GM18907 (cell line): ENCODE results near the gene DNM1.
"Not testable (repeated sequence)": the region's sequence is repeated elsewhere in the genome, so short reads cannot be mapped to it uniquely, and the experiment has no call there.

Experiments used
- ATAC-seq: cut with Tn5 transposase; IDR thresholded peaks from one replicate; pipeline ENCODE4 v1.9.1; 2021; ENCODE audit warnings: mild to moderate bottlenecking, moderate library complexity; ENCODE audit not compliant: unreplicated experiment

Gene DNM1

GRCh38 chr9:128222880-128223670, 19.9 kb downstream of the DNM1 start:
- no peak for ATAC-seq

DNA sequence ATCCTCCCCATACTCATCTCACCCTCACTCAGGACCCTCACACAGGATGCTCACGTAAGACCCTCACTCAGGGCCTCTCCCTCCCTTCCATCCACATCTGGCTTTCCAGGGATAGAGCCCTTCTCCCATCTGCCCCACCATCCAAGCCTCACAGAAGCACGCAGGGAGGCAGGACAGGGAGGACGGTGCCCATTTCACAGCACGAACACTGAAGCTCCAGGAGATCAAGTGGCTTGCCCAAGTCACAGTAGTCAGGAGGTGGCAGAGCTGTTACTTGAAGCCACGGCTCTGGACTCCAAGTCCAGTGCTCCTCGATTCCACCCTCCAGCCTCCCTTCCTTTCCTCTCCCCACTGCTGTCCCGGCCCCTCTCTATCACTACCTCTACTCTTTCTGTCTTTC, 21.7 kb downstream of the DNM1 start:
- ATAC-seq: no peak

DNA sequence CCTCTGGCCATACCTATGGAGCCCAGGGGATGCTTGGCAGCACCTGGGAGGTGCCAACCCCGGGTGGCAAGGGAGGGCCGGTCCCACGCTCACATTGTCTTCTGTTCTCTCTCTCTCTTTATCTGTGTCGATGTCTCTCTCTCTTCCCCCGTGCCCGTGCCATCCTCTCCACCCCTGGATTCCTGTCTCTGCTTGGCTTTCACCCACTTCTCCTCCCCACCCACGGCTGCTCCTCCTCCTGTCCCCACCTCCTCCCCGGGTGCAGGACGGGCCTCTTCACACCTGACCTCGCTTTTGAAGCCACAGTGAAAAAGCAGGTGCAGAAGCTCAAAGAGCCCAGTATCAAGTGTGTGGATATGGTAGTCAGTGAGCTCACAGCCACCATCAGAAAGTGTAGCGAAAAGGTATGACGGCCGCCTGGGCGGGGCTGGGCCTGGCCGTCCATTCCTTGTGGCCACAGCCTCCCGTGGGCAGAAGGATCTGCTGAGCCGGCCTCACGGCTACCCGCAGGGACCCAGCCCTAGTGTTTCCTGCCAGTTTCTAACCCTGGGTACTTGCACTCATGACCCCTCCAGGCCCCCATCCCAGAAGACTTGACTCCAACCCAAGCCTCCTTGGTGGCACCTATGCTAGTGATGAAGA, 22.7 kb downstream of the DNM1 start:
- ATAC-seq: no peak

GRCh38 chr9:128226412-128226801, 23.2 kb downstream of the DNM1 start:
- ATAC-seq: no peak

GRCh38 chr9:128230897-128231296, 27.7 kb downstream of the DNM1 start:
- ATAC-seq: not testable (repeated sequence)

- no peak for ATAC-seq
These were observed 28.7 kb downstream of the DNM1 start for GRCh38 chr9:128231638-128232527.

DNA sequence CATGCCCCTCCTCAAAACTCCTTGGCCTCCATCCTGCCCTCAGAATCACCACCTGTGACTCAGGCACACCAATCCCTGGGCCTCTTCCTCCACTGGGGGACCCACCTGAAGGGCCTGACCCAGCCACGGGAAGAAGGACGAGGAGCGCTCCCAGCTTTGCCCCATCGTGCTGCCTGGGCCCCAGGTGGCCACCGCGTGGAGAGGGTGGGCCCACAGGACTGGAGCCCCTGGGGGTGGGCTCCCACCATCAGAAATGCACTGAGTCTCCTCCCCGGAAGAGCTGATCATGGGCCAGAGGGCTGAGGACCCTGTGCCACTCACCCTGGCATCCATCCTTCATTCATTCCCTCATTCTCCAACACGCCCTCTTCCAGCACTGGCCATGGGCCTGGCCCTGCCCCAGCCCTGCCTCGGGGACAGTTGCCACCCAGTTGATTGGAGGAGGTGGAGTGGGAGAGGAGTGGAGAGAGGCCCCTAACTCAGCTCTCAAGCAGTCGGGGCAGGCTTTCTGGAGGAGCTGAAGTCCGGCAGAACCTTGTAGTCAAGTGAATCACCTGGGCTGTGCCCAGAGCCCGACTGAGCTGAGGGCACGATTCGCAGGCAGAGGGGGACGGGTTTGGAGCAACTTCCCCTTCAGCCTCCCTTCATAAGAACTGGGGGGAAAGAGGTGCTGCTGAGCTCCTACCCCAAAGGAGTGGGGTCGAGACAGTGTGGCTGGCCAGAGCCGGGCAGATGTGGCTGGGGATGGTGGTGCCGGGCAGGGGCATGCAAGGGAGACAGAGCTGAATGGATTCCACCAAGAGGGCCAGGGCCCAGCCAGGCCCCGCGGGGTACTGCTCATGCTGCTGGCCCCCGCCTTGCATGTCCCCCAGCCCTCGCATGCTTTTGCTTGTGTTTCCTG, 29.6 kb downstream of the DNM1 start:
- no peak for ATAC-seq

- no peak for ATAC-seq
These were observed 30.7 kb downstream of the DNM1 start for GRCh38 chr9:128233817-128234406.

- no peak for ATAC-seq
These were observed 38.9 kb downstream of the DNM1 start for GRCh38 chr9:128242124-128242523.

- ATAC-seq: no peak
These were observed 39.6 kb downstream of the DNM1 start for GRCh38 chr9:128242828-128243214.

DNA sequence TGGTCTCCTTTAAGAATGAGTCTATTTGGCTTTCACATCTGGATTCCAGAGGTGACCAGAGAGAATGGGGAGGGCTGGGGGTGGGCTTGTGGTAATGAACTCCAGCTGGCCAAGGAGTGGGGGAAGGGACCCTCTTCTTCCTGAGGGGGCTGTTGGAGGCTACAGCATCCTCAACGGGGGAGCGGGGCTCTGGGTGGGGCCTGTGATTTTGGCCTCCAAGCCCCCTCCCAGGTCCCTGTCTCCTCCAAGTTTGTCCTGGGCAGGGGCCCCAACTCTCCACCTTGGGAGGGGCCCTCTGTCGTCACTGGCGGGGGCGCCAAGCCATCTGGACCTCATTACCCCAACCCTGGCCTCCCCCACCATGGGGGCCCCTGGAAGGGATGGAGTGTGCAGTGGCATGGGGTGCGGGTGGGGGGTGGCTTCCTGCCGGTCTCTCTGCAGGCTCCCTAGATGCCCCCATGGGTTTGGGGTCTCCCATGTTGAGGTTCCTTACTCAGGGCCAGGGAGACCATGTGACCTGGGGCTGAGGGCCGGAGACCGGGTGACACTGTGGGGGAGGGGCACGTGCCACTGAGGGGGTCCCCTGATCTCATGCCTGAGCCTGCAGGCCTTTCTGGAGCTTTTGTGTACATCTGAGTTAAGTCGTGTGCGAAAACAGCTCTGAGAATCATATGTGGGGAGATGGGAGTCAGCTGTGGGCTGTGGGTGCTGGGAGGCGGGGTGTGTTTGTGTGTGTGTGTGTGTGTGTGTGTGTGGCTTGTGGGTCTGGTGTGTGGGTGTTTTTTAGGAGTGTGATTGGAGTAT, 40.2 kb downstream of the DNM1 start:
- ATAC-seq: no peak

DNA sequence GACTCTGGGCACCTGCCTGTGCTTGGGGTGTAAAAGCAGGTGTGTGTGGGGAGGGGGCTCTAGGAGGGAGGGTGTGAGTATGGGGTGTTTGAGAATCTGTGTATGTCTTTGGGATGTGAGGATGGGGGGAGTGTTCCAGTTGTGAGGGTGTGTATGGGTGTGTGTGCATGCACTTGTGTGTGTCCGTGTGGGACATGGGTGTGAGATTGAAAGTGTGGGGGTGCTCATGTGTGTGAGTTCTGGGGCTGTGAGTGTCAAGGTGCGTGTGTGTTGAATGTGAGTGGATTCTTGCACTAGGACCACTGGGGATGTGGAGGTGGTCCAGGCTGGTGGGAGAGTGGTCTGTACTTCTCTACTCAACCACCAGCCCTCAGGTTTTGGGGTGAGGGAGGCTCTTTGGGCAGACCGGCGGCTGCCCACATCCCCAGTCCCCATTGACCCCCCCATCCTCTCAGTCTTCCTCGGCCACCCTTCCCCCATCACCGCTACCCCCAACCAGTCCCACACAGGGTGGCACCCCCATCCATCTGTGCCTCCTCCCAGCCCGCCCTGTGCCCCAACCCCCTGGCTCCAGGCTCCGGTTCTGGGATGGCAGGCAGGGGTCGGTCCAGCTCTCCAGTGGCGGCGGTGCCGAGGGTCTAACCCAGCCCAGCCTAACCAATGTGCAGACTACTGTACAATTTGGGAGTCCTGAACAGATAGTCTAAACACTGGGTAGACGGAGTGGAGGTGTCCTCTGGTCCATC, 41.1 kb downstream of the DNM1 start:
- ATAC-seq: no peak

- ATAC-seq: no peak
These were observed 41.7 kb downstream of the DNM1 start for GRCh38 chr9:128244837-128245231.

GRCh38 chr9:128245421-128246151, 42.4 kb downstream of the DNM1 start:
- no peak for ATAC-seq

- ATAC-seq: no peak
These were observed 43.3 kb downstream of the DNM1 start for GRCh38 chr9:128246471-128246870.

DNA sequence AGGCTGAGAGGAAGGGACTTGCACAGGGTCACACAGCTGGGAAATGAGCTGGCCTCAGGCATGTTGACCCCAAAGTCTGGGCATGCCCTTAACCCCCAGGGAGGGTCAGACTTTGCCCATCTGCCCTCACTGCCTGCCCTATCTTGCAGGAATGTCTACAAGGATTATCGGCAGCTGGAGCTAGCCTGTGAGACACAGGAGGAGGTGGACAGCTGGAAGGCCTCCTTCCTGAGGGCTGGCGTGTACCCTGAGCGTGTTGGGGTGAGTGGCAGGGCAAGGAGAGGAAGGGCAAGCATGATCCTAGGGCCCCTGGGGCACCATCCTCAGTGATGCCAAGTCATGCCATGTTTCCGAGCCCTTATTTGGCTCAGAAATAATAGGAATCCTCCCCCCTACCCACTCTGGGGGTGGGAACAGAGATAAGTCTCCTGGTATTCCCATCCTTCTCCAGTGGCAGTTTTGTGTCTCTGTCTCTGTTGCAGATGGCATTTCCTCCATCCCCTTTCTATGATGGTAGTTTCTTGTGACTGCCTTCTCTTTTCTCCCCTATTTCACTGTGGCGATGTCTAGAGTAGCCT, 44.1 kb downstream of the DNM1 start:
- ATAC-seq: no peak

- ATAC-seq: no peak
These were observed 46.4 kb downstream of the DNM1 start for GRCh38 chr9:128249558-128249907.
